Testis (tissue), 3 donors: ENCODE measurements around the gene EFEMP1. TPM values are rescaled to one million over a fixed set of nuclear protein-coding genes. Genes with fewer than 3 reads are reported as not detected.

Experiments
- DNase-seq: peaks from one replicate; pipeline ENCODE4 v3.0.0-alpha.2; 2019
- H3K27ac ChIP-seq, 2 donors: fragments of 200-600 bp; sonication (generic); one replicate each; pipeline ENCODE4 v1.5.1; 2019
- H3K27me3 ChIP-seq: fragments of 200-600 bp; sonication (generic); one replicate; pipeline ENCODE4 v1.5.1; 2019
- H3K36me3 ChIP-seq: fragments of 200-600 bp; sonication (generic); one replicate; pipeline ENCODE4 v1.5.1; 2017; ENCODE audit warnings: low read depth; ENCODE audit errors: missing control alignments
- H3K4me1 ChIP-seq: fragments of 200-600 bp; sonication (generic); one replicate; pipeline ENCODE4 v1.5.1; 2019
- H3K4me3 ChIP-seq, 2 donors: fragments of 200-600 bp; sonication (generic); one replicate each; pipeline ENCODE4 v1.5.1; 2017 to 2019
- H3K9me3 ChIP-seq: fragments of 200-600 bp; sonication (generic); one replicate; pipeline ENCODE4 v1.5.1; 2017
- CTCF ChIP-seq, 3 experiments: fragments of 450-650 bp in 2 of 3; fragments of 200-600 bp in 1 of 3; sonication (generic) in 1 of 3; IDR thresholded peaks; one replicate each; pipeline ENCODE4 v1.5.1; 2016 to 2019; ENCODE audit warnings: antibody characterized with exemption in 3 of 3, mild to moderate bottlenecking in 2 of 3, moderate library complexity in 1 of 3
- POLR2A ChIP-seq: fragments of 450-650 bp; IDR thresholded peaks from one replicate; pipeline ENCODE4 v1.6.1; 2017; ENCODE audit warnings: antibody characterized with exemption, mild to moderate bottlenecking, moderate library complexity
- WGBS, 2 donors: methylation state at CpG; one replicate each; pipeline ENCODE4 v1.1.5; 2018; 5-methylcytosine and 5-hydroxymethylcytosine counted together
- intact Hi-C: fragments of 100-400 bp; cut with DNase I; formaldehyde crosslinking; loops from one replicate; pipeline ENCODE4 v1.15.1; 2023; ENCODE audit warnings: low total_unique reads
- polyA plus RNA-seq: library from polyadenylated mRNA; stranded (reverse); fragments of 350-450 nt; fragmentation: Illumina TruSeq; extraction: RNeasy Lipid Tissue Mini Kit (QIAGEN cat#74804); gene quantifications from one replicate; pipeline ENCODE4 v1.2.3, GENCODE V29; 2014; ENCODE audit warnings: low read depth, low replicate concordance; ENCODE audit not compliant: insufficient read depth
- total RNA-seq, 2 donors: library from RNA; depleted of rRNA; stranded (reverse); fragments of >200 nt; gene quantifications; one replicate each; pipeline ENCODE4 v1.2.3, GENCODE V29; 2016

The EFEMP1 gene
- total and polyA plus RNA-seq, 3 donors from 2014 or later, result 2.4 to 74.0 (median 8.6) TPM

GRCh38 chr2:55885127-55885943 is 38.2 kb downstream of the EFEMP1 start:
- H3K4me3 ChIP-seq, result no peak overlapping the region
- no peaks in the 10 kb centered on the region for H3K9me3 ChIP-seq
- peaks cover 4% of the 10 kb centered on the region for H3K4me1 ChIP-seq
- no peaks in the 10 kb centered on the region for H3K27me3 ChIP-seq
- no peak for DNase-seq
- 64 to 74% methylated on average over 10 to 11 of the region's 11 CpGs for WGBS, 2 donors
- no peak overlapping the region for H3K27ac ChIP-seq
- intact Hi-C loops, result no loop called here
- H3K36me3 ChIP-seq, result no peaks in the 10 kb centered on the region
- no peak for TF ChIP-seq POLR2A
- TF ChIP-seq CTCF (IDR thresholded peaks at IDR 0.05), result no peak

DNA sequence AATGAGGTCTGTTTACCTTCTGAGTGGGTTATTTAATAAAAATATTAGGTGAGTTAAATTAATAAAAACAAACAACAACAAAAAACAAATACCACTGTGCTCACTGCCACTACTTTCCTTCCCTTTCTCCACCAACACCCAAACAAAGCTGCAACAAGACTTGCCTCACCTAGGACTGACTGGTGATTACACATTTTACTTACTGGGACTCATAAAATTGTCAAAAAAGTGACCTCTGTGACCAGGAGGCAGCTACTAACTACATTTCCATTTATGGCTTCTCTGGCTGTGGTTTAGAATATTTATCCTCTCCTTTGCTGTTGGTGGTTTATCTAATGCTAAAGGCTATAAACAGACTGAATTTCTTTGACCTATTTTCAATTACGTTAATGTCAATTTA is 39.8 kb downstream of the EFEMP1 start:
- intact Hi-C loops, result no loop called here
- H3K4me3 ChIP-seq, result no peak overlapping the region
- H3K27me3 ChIP-seq, result no peaks in the 10 kb centered on the region
- no peaks in the 10 kb centered on the region for H3K9me3 ChIP-seq
- TF ChIP-seq CTCF (IDR thresholded peaks at IDR 0.05), result no peak
- TF ChIP-seq POLR2A, result no peak
- no peak overlapping the region for H3K27ac ChIP-seq
- peaks cover 4% of the 10 kb centered on the region for H3K4me1 ChIP-seq
- WGBS, 2 donors, result 83 to 88% methylated on average over 1 of the region's 1 CpG
- DNase-seq, result no peak
- no peaks in the 10 kb centered on the region for H3K36me3 ChIP-seq

DNA sequence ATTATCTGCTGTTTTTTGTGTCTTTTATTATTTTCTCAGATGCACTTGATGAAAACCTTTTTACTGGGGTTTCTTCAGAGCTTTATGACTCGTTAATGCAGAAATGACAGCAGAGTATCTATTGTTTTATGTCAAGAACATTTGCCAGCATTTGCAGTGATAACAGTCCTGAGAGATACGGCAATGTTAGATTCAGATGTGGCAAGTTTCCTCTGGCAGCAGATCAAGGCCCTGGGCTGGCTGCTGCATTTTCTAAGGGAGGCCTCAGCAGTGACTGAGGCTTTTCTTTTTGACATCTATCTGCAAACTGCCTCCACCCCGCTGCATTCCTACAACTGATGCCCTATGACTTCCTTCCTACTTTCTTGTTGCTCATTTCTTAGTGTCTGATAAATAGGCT is 40.2 kb downstream of the EFEMP1 start:
- intact Hi-C loops, result no loop called here
- no peak overlapping the region for H3K27ac ChIP-seq
- no peaks in the 10 kb centered on the region for H3K9me3 ChIP-seq
- TF ChIP-seq CTCF (IDR thresholded peaks at IDR 0.05) (no peak), POLR2A (no peak)
- no peak overlapping the region for H3K4me3 ChIP-seq
- H3K36me3 ChIP-seq, result no peaks in the 10 kb centered on the region
- H3K27me3 ChIP-seq, result no peaks in the 10 kb centered on the region
- WGBS, 2 donors, result 34 to 42% methylated on average over 3 of the region's 3 CpGs
- H3K4me1 ChIP-seq, result peaks cover 4% of the 10 kb centered on the region
- DNase-seq, result peak; percentile 65

GRCh38 chr2:55882954-55883353 is 40.6 kb downstream of the EFEMP1 start:
- Histone ChIP-seq H3K27me3 (no peaks in the 10 kb centered on the region), H3K36me3 (no peaks in the 10 kb centered on the region), H3K27ac (no peak overlapping the region), H3K4me3 (no peak overlapping the region), H3K9me3 (no peaks in the 10 kb centered on the region), H3K4me1 (peaks cover 4% of the 10 kb centered on the region)
- DNase-seq, result no peak
- no peak for TF ChIP-seq CTCF (IDR thresholded peaks at IDR 0.05)
- TF ChIP-seq POLR2A, result no peak
- intact Hi-C loops, result no loop called here
- WGBS, 2 donors, result 83 to 88% methylated on average over 4 of the region's 4 CpGs
